DOHH2 (cell line): ENCODE data around the gene CUEDC1.

ENCODE experiments used
- H3F3A ChIP-seq: fragments of 200-600 bp; sonication (generic), shearing (Covaris generic); 2 replicates; pipeline ENCODE4 v1.6.0; 2016; ENCODE audit warnings: antibody characterized with exemption, mild to moderate bottlenecking; ENCODE audit not compliant: control insufficient read depth, insufficient read depth
- H3K27ac ChIP-seq: fragments of 200-600 bp; sonication (generic); 2 replicates; pipeline ENCODE4 v1.5.1; 2014; ENCODE audit warnings: low read depth, mild to moderate bottlenecking, low read length, moderate library complexity
- H3K27me3 ChIP-seq: fragments of 200-600 bp; sonication (generic); 2 replicates; pipeline ENCODE4 v1.6.1; 2014; ENCODE audit warnings: mild to moderate bottlenecking, low read length, mixed read lengths; ENCODE audit not compliant: control insufficient read depth
- H3K36me3 ChIP-seq: fragments of 200-600 bp; sonication (generic); 2 replicates; pipeline ENCODE4 v1.6.1; 2014; ENCODE audit warnings: mild to moderate bottlenecking, low read length, moderate library complexity, mixed read lengths; ENCODE audit not compliant: control insufficient read depth
- H3K4me1 ChIP-seq: fragments of 200-600 bp; sonication (generic); 2 replicates; pipeline ENCODE4 v1.6.1; 2014; ENCODE audit warnings: mild to moderate bottlenecking, low read length, mixed read lengths; ENCODE audit not compliant: control insufficient read depth
- H3K4me2 ChIP-seq: fragments of 200-600 bp; sonication (generic); 2 replicates; pipeline ENCODE4 v1.6.0; 2014; ENCODE audit warnings: mild to moderate bottlenecking, low read length, moderate library complexity
- H3K4me3 ChIP-seq: fragments of 200-600 bp; sonication (generic); 2 replicates; pipeline ENCODE4 v1.5.1; 2014; ENCODE audit warnings: mild to moderate bottlenecking, low read length, mixed read lengths
- H3K79me2 ChIP-seq: fragments of 200-600 bp; sonication (generic); 2 replicates; pipeline ENCODE4 v1.6.1; 2014; ENCODE audit warnings: mild to moderate bottlenecking, low read length, mixed read lengths; ENCODE audit not compliant: control insufficient read depth
- H3K9me2 ChIP-seq: fragments of 200-600 bp; sonication (generic); replicated peaks from 2 replicates; pipeline ENCODE4 v1.6.1; 2014; ENCODE audit warnings: mild to moderate bottlenecking, low read length, mixed read lengths; ENCODE audit not compliant: control insufficient read depth
- H3K9me3 ChIP-seq: fragments of 200-600 bp; sonication (generic); 2 replicates; pipeline ENCODE4 v1.6.1; 2014; ENCODE audit warnings: antibody characterized with exemption, low read length, mixed read lengths; ENCODE audit not compliant: control insufficient read depth, insufficient read depth
- H4K20me1 ChIP-seq: fragments of 200-600 bp; sonication (generic); 2 replicates; pipeline ENCODE4 v1.6.0; 2014; ENCODE audit warnings: low read depth, mild to moderate bottlenecking, antibody characterized with exemption, low read length, moderate library complexity; ENCODE audit not compliant: control insufficient read depth, insufficient read depth
- CTCF ChIP-seq: fragments of 200-600 bp; sonication (generic); IDR thresholded peaks from one replicate; pipeline ENCODE4 v1.5.1; 2014; ENCODE audit warnings: antibody characterized with exemption, mild to moderate bottlenecking, low read depth, low read length; ENCODE audit not compliant: poor library complexity, severe bottlenecking
- EZH2phosphoT487 ChIP-seq: fragments of 200-600 bp; sonication (generic); IDR thresholded peaks from 2 replicates; pipeline ENCODE4 v1.6.1; 2017; ENCODE audit warnings: borderline replicate concordance, mild to moderate bottlenecking, antibody characterized with exemption, low read length, moderate library complexity, mixed read lengths

Gene CUEDC1

GRCh38 chr17:57868910-57869616, 86.1 kb downstream of the CUEDC1 start:
- Histone ChIP-seq H3K36me3 (no peaks in the 10 kb centered on the region), H3K9me3 (no peaks in the 10 kb centered on the region), H3K27me3 (peaks cover 27% of the 10 kb centered on the region), H3K9me2 (no peaks in the 10 kb centered on the region), H3K4me2 (peak overlapping the region; percentile 26), H3K4me3 (no peak overlapping the region), H3K27ac (no peak overlapping the region), H3K79me2 (no peaks in the 10 kb centered on the region), H3K4me1 (peaks cover 29% of the 10 kb centered on the region), H3F3A (no peaks in the 10 kb centered on the region), H4K20me1 (no peaks in the 10 kb centered on the region)
- TF ChIP-seq EZH2phosphoT487 (no peak), CTCF (no peak)

- Histone ChIP-seq H3K27ac (no peak overlapping the region), H3K9me3 (no peaks in the 10 kb centered on the region), H3K4me3 (no peak overlapping the region), H3K79me2 (no peaks in the 10 kb centered on the region), H3F3A (no peaks in the 10 kb centered on the region), H3K36me3 (no peaks in the 10 kb centered on the region), H3K4me2 (peak overlapping the region; percentile 26), H3K27me3 (peaks cover 21% of the 10 kb centered on the region), H3K9me2 (no peaks in the 10 kb centered on the region), H4K20me1 (no peaks in the 10 kb centered on the region), H3K4me1 (peaks cover 26% of the 10 kb centered on the region)
- TF ChIP-seq CTCF, result peak; percentile 49
- no peak for TF ChIP-seq EZH2phosphoT487
Observed at GRCh38 chr17:57868007-57868909, 87.0 kb downstream of the CUEDC1 start.

- no peaks in the 10 kb centered on the region for H3K79me2 ChIP-seq
- no peaks in the 10 kb centered on the region for H3F3A ChIP-seq
- H3K4me2 ChIP-seq, result no peak overlapping the region
- no peaks in the 10 kb centered on the region for H4K20me1 ChIP-seq
- no peak overlapping the region for H3K4me3 ChIP-seq
- no peaks in the 10 kb centered on the region for H3K9me2 ChIP-seq
- TF ChIP-seq EZH2phosphoT487 (no peak), CTCF (no peak)
- H3K9me3 ChIP-seq, result no peaks in the 10 kb centered on the region
- peaks cover 21% of the 10 kb centered on the region for H3K27me3 ChIP-seq
- no peak overlapping the region for H3K27ac ChIP-seq
- peaks cover 19% of the 10 kb centered on the region for H3K4me1 ChIP-seq
- H3K36me3 ChIP-seq, result no peaks in the 10 kb centered on the region
Observed at GRCh38 chr17:57867126-57867525, 88.1 kb downstream of the CUEDC1 start.
